Ramos (cell line): ENCODE data around the gene ETV6.

Experiments used
- in situ Hi-C: fragments of 300-500 bp; cut with MboI; formaldehyde crosslinking; loops from one replicate; pipeline ENCODE4 v1.14.3; 2022; ENCODE audit warnings: low sequenced_read_pairs; ENCODE audit not compliant: unreplicated experiment

Gene ETV6

GRCh38 chr12:11688831-11689230, 39.4 kb downstream of the ETV6 start:
- in situ Hi-C loops: no loop called here

GRCh38 chr12:11689591-11690186, 40.2 kb downstream of the ETV6 start:
- in situ Hi-C loops: no loop called here

GRCh38 chr12:11693067-11693466, 43.6 kb downstream of the ETV6 start:
- in situ Hi-C loops: no loop called here

GRCh38 chr12:11693601-11694000, 44.1 kb downstream of the ETV6 start:
- in situ Hi-C loops: no loop called here

- in situ Hi-C loops: no loop called here
These were observed 45.1 kb downstream of the ETV6 start for GRCh38 chr12:11694528-11694927.

- in situ Hi-C loops: no loop called here
These were observed 45.8 kb downstream of the ETV6 start for GRCh38 chr12:11695321-11695720.

GRCh38 chr12:11696084-11696483, 46.6 kb downstream of the ETV6 start:
- in situ Hi-C loops: no loop called here

GRCh38 chr12:11697131-11697530, 47.7 kb downstream of the ETV6 start:
- in situ Hi-C loops: no loop called here

- in situ Hi-C loops: no loop called here
These were observed 48.4 kb downstream of the ETV6 start for GRCh38 chr12:11697670-11698387.

GRCh38 chr12:11698729-11699128, 49.3 kb downstream of the ETV6 start:
- in situ Hi-C loops: no loop called here

- in situ Hi-C loops: loop anchor here (25.0 kb wide), 1 partner anchor 636 kb away; no protein-coding TSS in a partner anchor
These were observed 52.0 kb downstream of the ETV6 start for GRCh38 chr12:11701433-11701832.

GRCh38 chr12:11702959-11703358, 53.5 kb downstream of the ETV6 start:
- in situ Hi-C loops: loop anchor here (25.0 kb wide), 1 partner anchor 634 kb away; no protein-coding TSS in a partner anchor

- in situ Hi-C loops: loop anchor here (25.0 kb wide), 1 partner anchor 634 kb away; no protein-coding TSS in a partner anchor
These were observed 53.9 kb downstream of the ETV6 start for GRCh38 chr12:11703378-11703777.

GRCh38 chr12:11704089-11704488, 54.6 kb downstream of the ETV6 start:
- in situ Hi-C loops: loop anchor here (25.0 kb wide), 1 partner anchor 633 kb away; no protein-coding TSS in a partner anchor

- in situ Hi-C loops: loop anchor here (25.0 kb wide), 1 partner anchor 632 kb away; no protein-coding TSS in a partner anchor
These were observed 55.5 kb downstream of the ETV6 start for GRCh38 chr12:11705010-11705409.

- in situ Hi-C loops: loop anchor here (25.0 kb wide), 1 partner anchor 631 kb away; no protein-coding TSS in a partner anchor
These were observed 57.3 kb downstream of the ETV6 start for GRCh38 chr12:11706509-11707379.

GRCh38 chr12:11707535-11707934, 58.1 kb downstream of the ETV6 start:
- in situ Hi-C loops: loop anchor here (25.0 kb wide), 1 partner anchor 630 kb away; no protein-coding TSS in a partner anchor

GRCh38 chr12:11709513-11709912, 60.0 kb downstream of the ETV6 start:
- in situ Hi-C loops: loop anchor here (25.0 kb wide), 1 partner anchor 628 kb away; no protein-coding TSS in a partner anchor

- in situ Hi-C loops: loop anchor here (25.0 kb wide), 1 partner anchor 627 kb away; no protein-coding TSS in a partner anchor
These were observed 61.0 kb downstream of the ETV6 start for GRCh38 chr12:11710431-11710830.

- in situ Hi-C loops: loop anchor here (25.0 kb wide), 1 partner anchor 626 kb away; no protein-coding TSS in a partner anchor
These were observed 61.4 kb downstream of the ETV6 start for GRCh38 chr12:11710906-11711305.
